HEK293T (cell line): Measurements from ENCODE around the gene LRP5.

ENCODE experiments used
- CTCF ChIA-PET: fragments of 350-600 bp; formaldehyde crosslinking; extraction: SDS; loops from one replicate; lab custom pipeline; 2021; ENCODE audit warnings: antibody characterized with exemption, inconsistent platforms; lab: Yijun Ruan, JAX
- POLR2A ChIA-PET: fragments of 350-600 bp; formaldehyde crosslinking; extraction: SDS; loops from one replicate; lab custom pipeline; 2020; ENCODE audit warnings: antibody characterized with exemption, inconsistent platforms; lab: Yijun Ruan, JAX
- DNase-seq: peaks from one replicate; pipeline ENCODE4 v3.0.0; 2012; ENCODE audit warnings: mixed read lengths; ENCODE audit errors: extremely low spot score
- ARNT ChIP-seq: fragments of 450-650 bp; IDR thresholded peaks from 2 replicates; pipeline ENCODE4 v1.6.1; 2017; ENCODE audit warnings: mild to moderate bottlenecking
- BHLHE40 ChIP-seq: fragments of 450-650 bp; IDR thresholded peaks from 2 replicates; pipeline ENCODE4 v1.6.1; 2016; ENCODE audit warnings: mild to moderate bottlenecking, moderate library complexity, borderline replicate concordance
- CTBP1 ChIP-seq: fragments of 450-650 bp; IDR thresholded peaks from 2 replicates; pipeline ENCODE4 v1.6.1; 2016; ENCODE audit warnings: borderline replicate concordance
- ELF4 ChIP-seq: fragments of 450-650 bp; IDR thresholded peaks from 2 replicates; pipeline ENCODE4 v1.6.1; 2017; ENCODE audit warnings: antibody characterized with exemption
- FOXA1 ChIP-seq: fragments of 450-650 bp; IDR thresholded peaks from 2 replicates; pipeline ENCODE4 v1.6.1; 2016; ENCODE audit warnings: mild to moderate bottlenecking
- FOXK2 ChIP-seq: fragments of 450-650 bp; IDR thresholded peaks from 2 replicates; pipeline ENCODE4 v1.6.1; 2016; ENCODE audit warnings: mild to moderate bottlenecking
- FOXM1 ChIP-seq: fragments of 450-650 bp; IDR thresholded peaks from 2 replicates; pipeline ENCODE4 v1.6.1; 2017; ENCODE audit warnings: mild to moderate bottlenecking, borderline replicate concordance
- HDGF ChIP-seq: fragments of 450-650 bp; IDR thresholded peaks from 2 replicates; pipeline ENCODE4 v1.6.1; 2017; ENCODE audit warnings: antibody characterized with exemption, borderline replicate concordance
- L3MBTL2 ChIP-seq: fragments of 450-650 bp; conservative IDR thresholded peaks from 2 replicates; pipeline ENCODE4 v1.6.1; 2016; ENCODE audit warnings: mild to moderate bottlenecking
- LEF1 ChIP-seq: fragments of 450-650 bp; IDR thresholded peaks from 2 replicates; pipeline ENCODE4 v1.6.1; 2017; ENCODE audit warnings: mild to moderate bottlenecking, borderline replicate concordance
- NFRKB ChIP-seq: fragments of 450-650 bp; IDR thresholded peaks from 2 replicates; pipeline ENCODE4 v1.6.1; 2016; ENCODE audit warnings: mild to moderate bottlenecking, moderate library complexity
- PKNOX1 ChIP-seq: fragments of 450-650 bp; IDR thresholded peaks from 2 replicates; pipeline ENCODE4 v1.6.1; 2016
- SP1 ChIP-seq: fragments of 450-650 bp; IDR thresholded peaks from 2 replicates; pipeline ENCODE4 v1.6.1; 2017
- SUZ12 ChIP-seq: fragments of 450-650 bp; IDR thresholded peaks from 2 replicates; pipeline ENCODE4 v1.6.1; 2016; ENCODE audit warnings: mild to moderate bottlenecking
- TARDBP ChIP-seq: fragments of 450-650 bp; IDR thresholded peaks from 2 replicates; pipeline ENCODE4 v1.6.1; 2016
- ZNF384 ChIP-seq: fragments of 450-650 bp; IDR thresholded peaks from 2 replicates; pipeline ENCODE4 v1.6.1; 2016

Gene LRP5

GRCh38 chr11:68373189-68373814 lies 60.9 kb downstream of the LRP5 start:
- no peak for DNase-seq
- POLR2A ChIA-PET, result no interaction called here
- CTCF ChIA-PET, result no interaction called here
- TF ChIP-seq TARDBP (no peak), FOXM1 (no peak), SP1 (no peak), LEF1 (no peak), ELF4 (no peak), SUZ12 (no peak), PKNOX1 (no peak), FOXK2 (no peak), L3MBTL2 (no peak), CTBP1 (no peak), ZNF384 (no peak), NFRKB (no peak), HDGF (no peak), ARNT (no peak), FOXA1 (no peak)

GRCh38 chr11:68373815-68374501 lies 61.6 kb downstream of the LRP5 start:
- ChIA-PET POLR2A (no interaction called here), CTCF (no interaction called here)
- TF ChIP-seq FOXK2 (no peak), CTBP1 (no peak), LEF1 (no peak), FOXA1 (no peak), ELF4 (no peak), HDGF (no peak), FOXM1 (no peak), TARDBP (no peak), L3MBTL2 (no peak), BHLHE40 (no peak)
- DNase-seq, result no peak

- ChIA-PET CTCF (no interaction called here), POLR2A (no interaction called here)
- DNase-seq, result no peak
- TF ChIP-seq SUZ12 (no peak), L3MBTL2 (no peak), TARDBP (no peak), LEF1 (no peak), ELF4 (no peak), PKNOX1 (no peak), ARNT (no peak), SP1 (no peak), FOXM1 (no peak), HDGF (no peak), FOXK2 (no peak), NFRKB (no peak)
Measured at GRCh38 chr11:68374531-68374930, 62.1 kb downstream of the LRP5 start.

- no peak for DNase-seq
- ChIA-PET POLR2A (no interaction called here), CTCF (no interaction called here)
- no peak for TF ChIP-seq ELF4
- no peak for TF ChIP-seq TARDBP
- TF ChIP-seq L3MBTL2, result no peak
- TF ChIP-seq FOXK2, result no peak
- no peak for TF ChIP-seq ZNF384
- TF ChIP-seq SP1, result no peak
- TF ChIP-seq PKNOX1, result no peak
- TF ChIP-seq BHLHE40, result no peak
- TF ChIP-seq ARNT, result no peak
- TF ChIP-seq FOXM1, result no peak
- TF ChIP-seq HDGF, result no peak
- no peak for TF ChIP-seq CTBP1
- no peak for TF ChIP-seq NFRKB
- no peak for TF ChIP-seq LEF1
- TF ChIP-seq FOXA1, result no peak
- TF ChIP-seq SUZ12, result no peak
Measured at GRCh38 chr11:68375337-68375736, 62.9 kb downstream of the LRP5 start.

- ChIA-PET POLR2A (no interaction called here), CTCF (no interaction called here)
- TF ChIP-seq ELF4 (no peak), TARDBP (no peak), CTBP1 (no peak), HDGF (no peak), SUZ12 (no peak), LEF1 (no peak), BHLHE40 (no peak), FOXM1 (no peak), FOXA1 (no peak), ZNF384 (no peak), PKNOX1 (no peak), NFRKB (no peak), L3MBTL2 (no peak), ARNT (no peak), SP1 (no peak), FOXK2 (no peak)
- no peak for DNase-seq
Measured at GRCh38 chr11:68375766-68376165, 63.4 kb downstream of the LRP5 start.
